H9 (cell line): ENCODE data around the gene CSF1. TPM values are rescaled to one million over a fixed set of nuclear protein-coding genes. Genes with fewer than 3 reads are reported as not detected.

ENCODE experiments used
- DNase-seq: peaks from one replicate; pipeline ENCODE4 v3.0.0-alpha.2; 2017
- H2AFZ ChIP-seq: one replicate; pipeline ENCODE4 v1.6.1; 2013; ENCODE audit warnings: mild to moderate bottlenecking, low read length, control low read depth, moderate library complexity
- H2AK5ac ChIP-seq: 2 replicates; pipeline ENCODE4 v1.6.1; 2013; ENCODE audit warnings: low read length, control low read depth, mixed read lengths; ENCODE audit not compliant: insufficient read length
- H2BK120ac ChIP-seq: one replicate; pipeline ENCODE4 v1.6.1; 2013; ENCODE audit warnings: low read depth, mild to moderate bottlenecking, low read length, control low read depth, inconsistent platforms; ENCODE audit not compliant: poor library complexity, severe bottlenecking
- H2BK12ac ChIP-seq: 2 replicates; pipeline ENCODE4 v1.6.1; 2013; ENCODE audit warnings: low read length, control low read depth, mixed read lengths, low read depth; ENCODE audit not compliant: insufficient read length
- H2BK15ac ChIP-seq: 2 replicates; pipeline ENCODE4 v1.6.1; 2013; ENCODE audit warnings: low read depth, low read length, control low read depth
- H2BK20ac ChIP-seq: one replicate; pipeline ENCODE4 v1.6.1; 2013; ENCODE audit warnings: low read depth, mild to moderate bottlenecking, low read length, control low read depth, inconsistent platforms; ENCODE audit not compliant: poor library complexity, severe bottlenecking
- H2BK5ac ChIP-seq: 2 replicates; pipeline ENCODE4 v1.6.1; 2013; ENCODE audit warnings: low read length, control low read depth, mixed read lengths; ENCODE audit not compliant: insufficient read length
- H3K14ac ChIP-seq: 2 replicates; pipeline ENCODE4 v1.6.1; 2013; ENCODE audit warnings: low read length, control low read depth; ENCODE audit not compliant: insufficient read depth
- H3K18ac ChIP-seq: 2 replicates; pipeline ENCODE4 v1.6.1; 2013; ENCODE audit warnings: low read depth, mild to moderate bottlenecking, mixed read lengths, low read length, control low read depth; ENCODE audit not compliant: insufficient read length
- H3K23ac ChIP-seq: 2 replicates; pipeline ENCODE4 v1.6.1; 2013; ENCODE audit warnings: low read length, control low read depth, mixed read lengths, low read depth; ENCODE audit not compliant: insufficient read length
- H3K23me2 ChIP-seq: 2 replicates; pipeline ENCODE4 v1.6.1; 2013; ENCODE audit warnings: low read depth, mild to moderate bottlenecking, mixed read lengths, low read length, control low read depth; ENCODE audit not compliant: insufficient read length, poor library complexity, severe bottlenecking
- H3K27ac ChIP-seq: 2 replicates; pipeline ENCODE4 v1.5.1; 2013; ENCODE audit warnings: low read length, control low read depth, mixed read lengths, low read depth; ENCODE audit not compliant: insufficient read length
- H3K27me3 ChIP-seq: 2 replicates; pipeline ENCODE4 v1.6.1; 2013; ENCODE audit warnings: low read length, control low read depth, inconsistent platforms; ENCODE audit not compliant: insufficient read depth
- H3K4ac ChIP-seq: 2 replicates; pipeline ENCODE4 v1.6.1; 2013; ENCODE audit warnings: low read depth, mild to moderate bottlenecking, control low read depth, inconsistent platforms, low read length, moderate library complexity
- H3K4me1 ChIP-seq: 2 replicates; pipeline ENCODE4 v1.6.1; 2013; ENCODE audit warnings: low read length, control low read depth, inconsistent platforms; ENCODE audit not compliant: insufficient read depth
- H3K4me2 ChIP-seq: 2 replicates; pipeline ENCODE4 v1.6.1; 2013; ENCODE audit warnings: low read length, control low read depth, mixed read lengths; ENCODE audit not compliant: insufficient read length, insufficient read depth
- H3K56ac ChIP-seq: 2 replicates; pipeline ENCODE4 v1.6.1; 2013; ENCODE audit warnings: low read depth, mild to moderate bottlenecking, mixed read lengths, low read length, control low read depth; ENCODE audit not compliant: insufficient read length
- H3K79me1 ChIP-seq: 2 replicates; pipeline ENCODE4 v1.6.1; 2013; ENCODE audit warnings: low read depth, mild to moderate bottlenecking, moderate library complexity, low read length, control low read depth, inconsistent platforms; ENCODE audit not compliant: insufficient read depth, poor library complexity, severe bottlenecking
- H3K79me2 ChIP-seq: 2 replicates; pipeline ENCODE4 v1.6.1; 2013; ENCODE audit warnings: low read length, control low read depth, inconsistent platforms; ENCODE audit not compliant: insufficient read depth
- H3K9ac ChIP-seq: 2 replicates; pipeline ENCODE4 v1.6.1; 2013; ENCODE audit warnings: low read length, control low read depth, mixed read lengths; ENCODE audit not compliant: insufficient read length; ENCODE audit errors: extremely low read depth
- H3K9me3 ChIP-seq: one replicate; pipeline ENCODE4 v1.6.1; 2013; ENCODE audit warnings: low read depth, low read length, inconsistent platforms; ENCODE audit not compliant: control insufficient read depth
- H3T11ph ChIP-seq: one replicate; pipeline ENCODE4 v1.6.1; 2013; ENCODE audit warnings: mild to moderate bottlenecking, low read length, control low read depth, inconsistent platforms
- H4K20me1 ChIP-seq: one replicate; pipeline ENCODE4 v1.6.1; 2013; ENCODE audit not compliant: control insufficient read depth, insufficient read length, insufficient read depth
- H4K5ac ChIP-seq: 2 replicates; pipeline ENCODE4 v1.6.1; 2013; ENCODE audit warnings: low read depth, mild to moderate bottlenecking, mixed read lengths, low read length, control low read depth; ENCODE audit not compliant: insufficient read length
- H4K8ac ChIP-seq: replicated peaks from 2 replicates; pipeline ENCODE4 v1.6.1; 2013; ENCODE audit warnings: low read length, control low read depth, mixed read lengths, low read depth; ENCODE audit not compliant: insufficient read length
- H4K91ac ChIP-seq: 2 replicates; pipeline ENCODE4 v1.6.1; 2013; ENCODE audit warnings: low read depth, mild to moderate bottlenecking, moderate library complexity, mixed read lengths, low read length, control low read depth; ENCODE audit not compliant: insufficient read length
- H3K27ac Mint-ChIP-seq, 3 experiments: 2 replicates in 2 of 3; 3 replicates in 1 of 3; pipeline ENCODE4 v1.8.0; 2020 to 2021; ENCODE audit warnings: mixed read lengths in 3 of 3, mild to moderate bottlenecking in 1 of 3, moderate library complexity in 1 of 3
- H3K27me3 Mint-ChIP-seq: 2 replicates; pipeline ENCODE4 v1.8.0; 2021; ENCODE audit warnings: low read depth, mild to moderate bottlenecking, moderate library complexity, mixed read lengths
- H3K36me3 Mint-ChIP-seq, 3 experiments: 2 replicates in 2 of 3; 3 replicates in 1 of 3; pipeline ENCODE4 v1.8.0; 2020 to 2021; ENCODE audit warnings: low read depth in 3 of 3, mixed read lengths in 3 of 3; ENCODE audit not compliant: insufficient read depth in 1 of 3
- H3K4me1 Mint-ChIP-seq, 2 experiments: 2 replicates each; pipeline ENCODE4 v1.8.0; 2020; ENCODE audit warnings: mixed read lengths in 2 of 2
- H3K4me3 Mint-ChIP-seq, 2 experiments: 2 replicates in 1 of 2; 3 replicates in 1 of 2; pipeline ENCODE4 v1.8.0; 2020 to 2021; ENCODE audit warnings: mild to moderate bottlenecking in 2 of 2, mixed read lengths in 2 of 2, moderate library complexity in 1 of 2
- H3K9me3 Mint-ChIP-seq, 2 experiments: 2 replicates in 1 of 2; 3 replicates in 1 of 2; pipeline ENCODE4 v1.8.0; 2020; ENCODE audit warnings: mild to moderate bottlenecking in 2 of 2, mixed read lengths in 2 of 2, moderate library complexity in 1 of 2
- WGBS: extraction: QIAGEN DNeasy Blood & Tissue Kit; methylation state at CpG from one replicate; pipeline ENCODE4 v1.1.7; 2013; ENCODE audit warnings: missing lambda C conversion rate, low lambda C conversion rate, mixed read lengths; ENCODE audit not compliant: insufficient read length; ENCODE audit errors: extremely low coverage; 5-methylcytosine and 5-hydroxymethylcytosine counted together
- total RNA-seq: library from RNA; stranded (reverse); gene quantifications from 2 replicates; pipeline ENCODE4 v1.2.1, GENCODE V29; 2021
- TF ChIP-seq, protein P1 (sequence below): fragments of 200-600 bp; sonication (generic); conservative IDR thresholded peaks from 3 replicates; pipeline ENCODE4 v1.8.0; 2021; ENCODE audit warnings: antibody characterized with exemption, mild to moderate bottlenecking

CSF1 gene
- total RNA-seq, 1 experiment from 2014 or later = 2.3 TPM

DNA sequence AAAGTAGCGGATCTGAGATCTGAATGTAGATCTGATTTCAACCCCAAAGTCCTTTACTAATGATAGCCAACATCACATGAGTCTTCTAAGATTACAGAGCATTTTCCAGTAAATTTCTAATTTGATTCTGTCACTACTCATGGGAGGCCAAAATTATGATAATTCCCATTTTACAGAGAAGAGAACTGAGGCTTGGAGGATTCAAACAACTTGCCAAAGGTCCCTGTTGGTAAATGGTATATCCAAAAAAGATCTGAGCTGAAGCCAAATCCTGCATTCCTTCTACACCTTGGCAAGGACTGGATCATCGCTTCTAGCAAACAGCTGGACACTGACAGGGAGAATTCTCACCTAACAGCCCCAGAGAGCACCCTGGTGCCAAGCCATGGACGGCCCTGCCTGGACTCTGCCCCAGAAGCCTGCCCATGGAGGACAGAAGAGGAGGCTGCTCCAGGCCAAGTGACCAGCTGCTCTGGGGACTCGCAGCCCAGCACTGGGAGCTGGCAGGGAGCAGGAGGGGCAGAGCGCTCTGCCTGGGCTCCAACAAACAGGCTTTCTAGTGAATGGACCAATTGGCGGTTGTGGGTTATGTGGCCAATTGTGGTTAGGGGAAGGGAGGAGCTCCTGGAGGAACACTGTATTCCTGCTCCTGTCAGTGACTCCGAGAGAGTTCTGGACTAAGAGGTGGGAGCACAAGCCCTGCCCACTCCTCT lies 6.4 kb upstream of the CSF1 start:
- H3K4me1 ChIP-seq = no peaks in the 10 kb centered on the region
- H2BK120ac ChIP-seq = no peak overlapping the region
- no peak overlapping the region for H3K9ac ChIP-seq
- no peak overlapping the region for H3K27ac Mint-ChIP-seq
- H3K4me1 Mint-ChIP-seq = peaks cover 22 to 25% of the 10 kb centered on the region in 2 experiments
- H3K14ac ChIP-seq = no peak overlapping the region
- H4K20me1 ChIP-seq = no peaks in the 10 kb centered on the region
- H3K23ac ChIP-seq = no peak overlapping the region
- H3K4me2 ChIP-seq = no peak overlapping the region
- no peak overlapping the region for H2BK5ac ChIP-seq
- H2AK5ac ChIP-seq = no peak overlapping the region
- DNase-seq = no peak
- no peaks in the 10 kb centered on the region for H3K9me3 ChIP-seq
- TF ChIP-seq, protein P1, sequence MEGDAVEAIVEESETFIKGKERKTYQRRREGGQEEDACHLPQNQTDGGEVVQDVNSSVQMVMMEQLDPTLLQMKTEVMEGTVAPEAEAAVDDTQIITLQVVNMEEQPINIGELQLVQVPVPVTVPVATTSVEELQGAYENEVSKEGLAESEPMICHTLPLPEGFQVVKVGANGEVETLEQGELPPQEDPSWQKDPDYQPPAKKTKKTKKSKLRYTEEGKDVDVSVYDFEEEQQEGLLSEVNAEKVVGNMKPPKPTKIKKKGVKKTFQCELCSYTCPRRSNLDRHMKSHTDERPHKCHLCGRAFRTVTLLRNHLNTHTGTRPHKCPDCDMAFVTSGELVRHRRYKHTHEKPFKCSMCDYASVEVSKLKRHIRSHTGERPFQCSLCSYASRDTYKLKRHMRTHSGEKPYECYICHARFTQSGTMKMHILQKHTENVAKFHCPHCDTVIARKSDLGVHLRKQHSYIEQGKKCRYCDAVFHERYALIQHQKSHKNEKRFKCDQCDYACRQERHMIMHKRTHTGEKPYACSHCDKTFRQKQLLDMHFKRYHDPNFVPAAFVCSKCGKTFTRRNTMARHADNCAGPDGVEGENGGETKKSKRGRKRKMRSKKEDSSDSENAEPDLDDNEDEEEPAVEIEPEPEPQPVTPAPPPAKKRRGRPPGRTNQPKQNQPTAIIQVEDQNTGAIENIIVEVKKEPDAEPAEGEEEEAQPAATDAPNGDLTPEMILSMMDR = no peak
- no peak overlapping the region for H2BK12ac ChIP-seq
- peaks cover 30% of the 10 kb centered on the region for H3K27me3 Mint-ChIP-seq
- H4K5ac ChIP-seq = no peak overlapping the region
- no peak overlapping the region for H4K91ac ChIP-seq
- peaks cover 6% of the 10 kb centered on the region; the same call in 1 of the 2 replicates for H3K27me3 ChIP-seq
- H2AFZ ChIP-seq = no peak overlapping the region
- no peak overlapping the region for H2BK15ac ChIP-seq
- H3K79me2 ChIP-seq = no peaks in the 10 kb centered on the region
- WGBS = no CpG with 5 or more reads among the region's 7 CpGs
- no peaks in the 10 kb centered on the region; a peak in 1 of 7 replicates for H3K36me3 Mint-ChIP-seq
- no peak overlapping the region for H3K27ac ChIP-seq
- no peak overlapping the region for H3K4me3 Mint-ChIP-seq
- no peak overlapping the region for H4K8ac ChIP-seq
- no peak overlapping the region for H3K56ac ChIP-seq
- no peaks in the 10 kb centered on the region for H3K9me3 Mint-ChIP-seq
- no peak overlapping the region for H3K18ac ChIP-seq
- H3T11ph ChIP-seq = no peak overlapping the region
- H3K4ac ChIP-seq = no peak overlapping the region
- no peaks in the 10 kb centered on the region for H3K79me1 ChIP-seq
- no peaks in the 10 kb centered on the region for H3K23me2 ChIP-seq
- no peak overlapping the region for H2BK20ac ChIP-seq
